Loucy (cell line): Measurements from ENCODE around the gene EEPD1.

ENCODE experiments used
- H2AFZ ChIP-seq: fragments of 200-600 bp; sonication (generic); 2 replicates; pipeline ENCODE4 v1.6.0; 2016; ENCODE audit warnings: antibody characterized with exemption, mild to moderate bottlenecking, low read length, moderate library complexity
- H3F3A ChIP-seq: fragments of 200-600 bp; 2 replicates; pipeline ENCODE4 v1.6.0; 2016; ENCODE audit warnings: antibody characterized with exemption, low read depth, mild to moderate bottlenecking
- H3K27me3 ChIP-seq: fragments of 200-600 bp; sonication (generic); 2 replicates; pipeline ENCODE4 v1.6.1; 2014; ENCODE audit warnings: low read length, mild to moderate bottlenecking; ENCODE audit not compliant: insufficient read depth, poor library complexity, severe bottlenecking
- H3K36me3 ChIP-seq: fragments of 200-600 bp; sonication (generic); 2 replicates; pipeline ENCODE4 v1.6.1; 2016; ENCODE audit warnings: low read length; ENCODE audit not compliant: insufficient read depth
- H3K4me1 ChIP-seq: fragments of 200-600 bp; sonication (generic); 2 replicates; pipeline ENCODE4 v1.5.1; 2014; ENCODE audit warnings: low read length, mild to moderate bottlenecking; ENCODE audit not compliant: insufficient read depth, poor library complexity, severe bottlenecking
- H3K4me2 ChIP-seq: fragments of 200-600 bp; sonication (generic); 2 replicates; pipeline ENCODE4 v1.6.0; 2014; ENCODE audit warnings: antibody characterized with exemption, low read length, low read depth, mild to moderate bottlenecking; ENCODE audit not compliant: poor library complexity, severe bottlenecking
- H3K4me3 ChIP-seq: fragments of 200-600 bp; sonication (generic); 2 replicates; pipeline ENCODE4 v1.5.1; 2014; ENCODE audit warnings: low read length, mild to moderate bottlenecking, mixed read lengths; ENCODE audit not compliant: poor library complexity, severe bottlenecking
- H3K79me2 ChIP-seq: fragments of 200-600 bp; sonication (generic); 2 replicates; pipeline ENCODE4 v1.6.1; 2014; ENCODE audit warnings: low read length; ENCODE audit not compliant: insufficient read depth
- H3K9ac ChIP-seq: fragments of 200-600 bp; sonication (generic); 2 replicates; pipeline ENCODE4 v1.6.0; 2014; ENCODE audit warnings: mild to moderate bottlenecking, low read depth, low read length, moderate library complexity; ENCODE audit not compliant: poor library complexity, severe bottlenecking
- H3K9me2 ChIP-seq: fragments of 200-600 bp; sonication (generic); replicated peaks from 2 replicates; pipeline ENCODE4 v1.6.1; 2016; ENCODE audit warnings: low read depth, low read length, mixed read lengths
- H3K9me3 ChIP-seq: fragments of 200-600 bp; sonication (generic); 2 replicates; pipeline ENCODE4 v1.6.1; 2014; ENCODE audit warnings: mild to moderate bottlenecking, antibody characterized with exemption, low read length, low read depth; ENCODE audit not compliant: insufficient read depth
- H4K20me1 ChIP-seq: fragments of 200-600 bp; sonication (generic); 2 replicates; pipeline ENCODE4 v1.6.0; 2014; ENCODE audit warnings: antibody characterized with exemption, low read length, mild to moderate bottlenecking; ENCODE audit not compliant: insufficient read depth, poor library complexity, severe bottlenecking
- EZH2phosphoT487 ChIP-seq: fragments of 200-600 bp; IDR thresholded peaks from 2 replicates; pipeline ENCODE4 v1.6.1; 2018; ENCODE audit warnings: antibody characterized with exemption, mild to moderate bottlenecking, moderate library complexity, borderline replicate concordance
- TF ChIP-seq, protein P1 (sequence below): fragments of 200-600 bp; sonication (generic); conservative IDR thresholded peaks from 2 replicates; pipeline ENCODE4 v1.5.1; 2014; ENCODE audit warnings: mild to moderate bottlenecking, antibody characterized with exemption, low read length

EEPD1 gene

GRCh38 chr7:36311539-36311938 lies 158.5 kb downstream of the EEPD1 start:
- Histone ChIP-seq H3K4me2 (no peak overlapping the region), H2AFZ (no peak overlapping the region)

GRCh38 chr7:36312064-36312914 lies 159.2 kb downstream of the EEPD1 start:
- no peaks in the 10 kb centered on the region for H3K36me3 ChIP-seq
- H3K79me2 ChIP-seq: no peaks in the 10 kb centered on the region
- no peaks in the 10 kb centered on the region for H3K9me2 ChIP-seq
- H3K9me3 ChIP-seq: no peaks in the 10 kb centered on the region
- TF ChIP-seq, protein P1, sequence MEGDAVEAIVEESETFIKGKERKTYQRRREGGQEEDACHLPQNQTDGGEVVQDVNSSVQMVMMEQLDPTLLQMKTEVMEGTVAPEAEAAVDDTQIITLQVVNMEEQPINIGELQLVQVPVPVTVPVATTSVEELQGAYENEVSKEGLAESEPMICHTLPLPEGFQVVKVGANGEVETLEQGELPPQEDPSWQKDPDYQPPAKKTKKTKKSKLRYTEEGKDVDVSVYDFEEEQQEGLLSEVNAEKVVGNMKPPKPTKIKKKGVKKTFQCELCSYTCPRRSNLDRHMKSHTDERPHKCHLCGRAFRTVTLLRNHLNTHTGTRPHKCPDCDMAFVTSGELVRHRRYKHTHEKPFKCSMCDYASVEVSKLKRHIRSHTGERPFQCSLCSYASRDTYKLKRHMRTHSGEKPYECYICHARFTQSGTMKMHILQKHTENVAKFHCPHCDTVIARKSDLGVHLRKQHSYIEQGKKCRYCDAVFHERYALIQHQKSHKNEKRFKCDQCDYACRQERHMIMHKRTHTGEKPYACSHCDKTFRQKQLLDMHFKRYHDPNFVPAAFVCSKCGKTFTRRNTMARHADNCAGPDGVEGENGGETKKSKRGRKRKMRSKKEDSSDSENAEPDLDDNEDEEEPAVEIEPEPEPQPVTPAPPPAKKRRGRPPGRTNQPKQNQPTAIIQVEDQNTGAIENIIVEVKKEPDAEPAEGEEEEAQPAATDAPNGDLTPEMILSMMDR: no peak
- no peak for TF ChIP-seq EZH2phosphoT487
- no peak overlapping the region for H3K4me3 ChIP-seq
- H3K4me2 ChIP-seq: no peak overlapping the region
- H3K9ac ChIP-seq: no peak overlapping the region
- no peaks in the 10 kb centered on the region for H3F3A ChIP-seq
- H3K27me3 ChIP-seq: no peaks in the 10 kb centered on the region
- H3K4me1 ChIP-seq: no peaks in the 10 kb centered on the region
- no peak overlapping the region for H2AFZ ChIP-seq
- H4K20me1 ChIP-seq: no peaks in the 10 kb centered on the region

More at GRCh38 chr7:36311539-36311938, 158.5 kb downstream of the EEPD1 start:
- no peaks in the 10 kb centered on the region for H3F3A ChIP-seq
- H4K20me1 ChIP-seq: no peaks in the 10 kb centered on the region
- H3K9me2 ChIP-seq: no peaks in the 10 kb centered on the region
- H3K4me3 ChIP-seq: no peak overlapping the region
- TF ChIP-seq EZH2phosphoT487: no peak
- TF ChIP-seq, protein P1: no peak
- no peaks in the 10 kb centered on the region for H3K9me3 ChIP-seq
- no peaks in the 10 kb centered on the region for H3K27me3 ChIP-seq
- no peaks in the 10 kb centered on the region for H3K4me1 ChIP-seq
- no peak overlapping the region for H3K9ac ChIP-seq
- no peaks in the 10 kb centered on the region for H3K36me3 ChIP-seq
- H3K79me2 ChIP-seq: no peaks in the 10 kb centered on the region

DNA sequence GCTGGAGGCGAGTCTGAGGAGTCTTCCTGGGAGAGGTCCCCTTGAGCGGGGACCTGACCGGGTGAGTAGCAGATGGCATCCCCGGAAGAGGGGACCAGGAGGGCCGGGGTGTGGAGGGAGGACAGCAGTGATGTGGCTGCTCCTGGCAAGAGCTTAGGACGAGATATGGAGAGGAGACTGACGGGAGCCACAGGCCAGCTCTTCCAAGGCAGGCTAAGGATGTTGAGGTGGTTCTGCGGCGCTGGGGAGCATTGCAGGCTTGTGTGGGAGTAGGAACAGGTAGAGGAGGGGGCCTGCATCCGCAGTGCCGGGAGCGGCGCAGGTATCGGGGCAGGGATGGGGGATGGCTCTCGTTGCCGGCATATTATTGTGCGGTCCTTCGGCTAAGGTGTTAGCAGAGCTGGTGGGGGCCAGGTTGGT lies 159.9 kb downstream of the EEPD1 start:
- no peaks in the 10 kb centered on the region for H3F3A ChIP-seq
- no peaks in the 10 kb centered on the region for H3K9me2 ChIP-seq
- no peak overlapping the region for H3K4me2 ChIP-seq
- H3K4me3 ChIP-seq: no peak overlapping the region
- no peak for TF ChIP-seq EZH2phosphoT487
- TF ChIP-seq, protein P1: no peak
- H3K79me2 ChIP-seq: no peaks in the 10 kb centered on the region
- H3K9ac ChIP-seq: no peak overlapping the region
- no peaks in the 10 kb centered on the region for H3K9me3 ChIP-seq
- no peaks in the 10 kb centered on the region for H3K4me1 ChIP-seq
- no peak overlapping the region for H2AFZ ChIP-seq
- no peaks in the 10 kb centered on the region for H3K36me3 ChIP-seq
- H4K20me1 ChIP-seq: no peaks in the 10 kb centered on the region
- H3K27me3 ChIP-seq: no peaks in the 10 kb centered on the region
